Measurements from ENCODE around the gene MYO7B. TPM values are rescaled to one million over a fixed set of nuclear protein-coding genes. Genes with fewer than 3 reads are reported as not detected.

MYO7B gene
- polyA plus RNA-seq, 1 of the 3 experiments (the other 2 are of a cell fraction), result 0.08 TPM

GRCh38 chr2:127566139-127566417, 30.6 kb downstream of the MYO7B start:
- no CpG with 5 or more reads among the region's 5 CpGs for WGBS (ENCODE audit: low lambda C conversion rate)
- Histone ChIP-seq H3K27ac (ENCODE audit: low read depth in 2 of 2, low read length in 1 of 2) (no peak overlapping the region), H3K79me2 (ENCODE audit: insufficient read depth) (no peaks in the 10 kb centered on the region), H3K36me3 (replicated peaks in 1 of 2; ENCODE audit: control insufficient read depth in 1 of 2, insufficient read depth in 2 of 2, low read length in 1 of 2) (no peaks in the 10 kb centered on the region), H3K4me2 (no peak overlapping the region), H3K9me2 (no peaks in the 10 kb centered on the region), H2AFZ (ENCODE audit: low read depth) (no peak overlapping the region), H3F3A (replicated peaks; ENCODE audit: insufficient read depth) (no peaks in the 10 kb centered on the region), H3K4me1 (ENCODE audit: control insufficient read depth in 1 of 2, insufficient read depth in 2 of 2, low read depth in 1 of 2, low read length in 1 of 2) (peaks cover 0 to 8% of the 10 kb centered on the region in 2 experiments; a peak in 2 of 4 replicates), H4K20me1 (ENCODE audit: insufficient read depth) (no peaks in the 10 kb centered on the region), H3K9me3 (no peaks in the 10 kb centered on the region), H3K9ac (no peak overlapping the region), H3K27me3 (ENCODE audit: insufficient read depth) (no peaks in the 10 kb centered on the region), H3K4me3 (ENCODE audit: low read depth in 2 of 2, low read length in 1 of 2) (no peak overlapping the region)
- ChIA-PET POLR2A (no interaction called here), CTCF (interaction anchor here (1.2 kb wide), 1 partner anchor 25 kb away, joined by 5 read pairs; no protein-coding TSS in a partner anchor)
- TF ChIP-seq JUND (IDR thresholded peaks at IDR 0.05), result no peak
- no peak for TF ChIP-seq POLR2AphosphoS5 (IDR thresholded peaks at IDR 0.05; ENCODE audit: low read depth, low read length)
- no peak for TF ChIP-seq MXI1 (IDR thresholded peaks at IDR 0.05; ENCODE audit: low read depth, low read length)
- no peak for TF ChIP-seq IRF3 (IDR thresholded peaks at IDR 0.05; ENCODE audit: low read depth, low read length)
- no peak for TF ChIP-seq RXRA (IDR thresholded peaks at IDR 0.05; ENCODE audit: borderline replicate concordance, low read depth)
- no peak for TF ChIP-seq GATA2 (CRISPR knock-in tag; IDR thresholded peaks at IDR 0.05)
- TF ChIP-seq RAD21 (IDR thresholded peaks at IDR 0.05; ENCODE audit: low read length), result no peak
- TF ChIP-seq MEF2A (IDR thresholded peaks at IDR 0.05; ENCODE audit: borderline replicate concordance, low read depth), result no peak
- TF ChIP-seq CHD2 (IDR thresholded peaks at IDR 0.05; ENCODE audit: low read length, partially characterized antibody), result no peak
- TF ChIP-seq USF1 (IDR thresholded peaks at IDR 0.05; ENCODE audit: borderline replicate concordance, low read depth), result no peak
- TF ChIP-seq SIN3A (IDR thresholded peaks at IDR 0.05; ENCODE audit: borderline replicate concordance, low read depth, low read length), result no peak
- TF ChIP-seq SMC3 (IDR thresholded peaks at IDR 0.05; ENCODE audit: low read depth, low read length), result no peak
- TF ChIP-seq FOXJ3 (CRISPR knock-in tag; IDR thresholded peaks at IDR 0.05), result no peak
- no peak for TF ChIP-seq EP300 (IDR thresholded peaks at IDR 0.05; ENCODE audit: borderline replicate concordance in 1 of 2, low read depth in 1 of 2, low read length in 1 of 2)
- no peak for TF ChIP-seq TCF12 (IDR thresholded peaks at IDR 0.05)
- no peak for TF ChIP-seq ZBTB33 (IDR thresholded peaks at IDR 0.05; ENCODE audit: borderline replicate concordance, low read depth)
- no peak for TF ChIP-seq RFX5 (IDR thresholded peaks at IDR 0.05; ENCODE audit: low read length)
- TF ChIP-seq NRF1 (IDR thresholded peaks at IDR 0.05; ENCODE audit: low read depth, low read length), result no peak
- no peak for TF ChIP-seq PBX3 (IDR thresholded peaks at IDR 0.05)
- DNase-seq, result no peak
